Aorta (tissue), 5 donors: ENCODE results near the gene DHX30. TPM values are rescaled to one million over a fixed set of nuclear protein-coding genes. Genes with fewer than 3 reads are reported as not detected.

Experiments
- ATAC-seq: fragments of 200-7000 bp; cut with Tn5 transposase; one replicate; pipeline ENCODE4 v1.9.1; 2022; ENCODE audit warnings: moderate library complexity; ENCODE audit not compliant: low FRiP score
- DNase-seq, 2 donors: peaks; one replicate each; pipeline ENCODE4 v3.0.0-alpha.2; 2020
- H3K27ac ChIP-seq, 2 donors: one replicate each; pipeline ENCODE4 v1.5.1; 2013; ENCODE audit warnings: low read length in 2 of 2, mild to moderate bottlenecking in 2 of 2, moderate library complexity in 2 of 2, control low read depth in 1 of 2, inconsistent platforms in 1 of 2, low read depth in 1 of 2
- H3K27me3 ChIP-seq, 2 donors: one replicate each; pipeline ENCODE4 v1.6.1; 2013; ENCODE audit warnings: control low read depth in 1 of 2, low read length in 1 of 2, mild to moderate bottlenecking in 1 of 2, moderate library complexity in 1 of 2; ENCODE audit not compliant: insufficient read depth in 2 of 2, control insufficient read depth in 1 of 2
- H3K36me3 ChIP-seq, 2 donors: one replicate each; pipeline ENCODE4 v1.6.1; 2013; ENCODE audit warnings: control low read depth in 1 of 2, low read length in 1 of 2, mild to moderate bottlenecking in 1 of 2; ENCODE audit not compliant: insufficient read depth in 2 of 2, control insufficient read depth in 1 of 2
- H3K4me1 ChIP-seq, 2 donors: one replicate each; pipeline ENCODE4 v1.6.1; 2013; ENCODE audit warnings: low read length in 2 of 2, control low read depth in 1 of 2, mild to moderate bottlenecking in 1 of 2, moderate library complexity in 1 of 2; ENCODE audit not compliant: insufficient read depth in 2 of 2, control insufficient read depth in 1 of 2
- H3K4me3 ChIP-seq, 2 donors: one replicate each; pipeline ENCODE4 v1.5.1; 2013; ENCODE audit warnings: low read length in 2 of 2, control low read depth in 1 of 2, mild to moderate bottlenecking in 1 of 2
- H3K9me3 ChIP-seq: one replicate; pipeline ENCODE4 v1.6.1; 2013; ENCODE audit warnings: mild to moderate bottlenecking, low read length; ENCODE audit not compliant: control insufficient read depth
- WGBS, 2 donors: extraction: QIAGEN DNeasy Blood & Tissue Kit; methylation state at CpG; one replicate each; pipeline ENCODE4 v1.1.7; 2013; 5-methylcytosine and 5-hydroxymethylcytosine counted together
- intact Hi-C, 2 donors: fragments of 100-400 bp; cut with DNase I; formaldehyde crosslinking; loops; one replicate each; pipeline versions ENCODE4 v1.14.2 to v1.15.0; 2022
- polyA plus RNA-seq, 2 donors: library from polyadenylated mRNA; stranded (reverse); fragments of 200-250 nt; gene quantifications; one replicate each; pipeline ENCODE4 v1.2.3, GENCODE V29; 2013
- total RNA-seq, 2 donors: library from RNA; stranded (reverse); fragmentation: NEBNext Ultra II Directional; extraction: Animal tissue kit (Norgen Biotek cat#: 25700); gene quantifications; one replicate each; pipeline ENCODE4 v1.2.1, GENCODE V29; 2021
- donor health status: healthy with polysubstance abuse.
- donor health status: Bipolar disorder and iron deficiency.
- donor health status: DM: no; HTN: no; CAD: no.
- donor health status: DM: no; HTN: no; CAD: no.
- donor health status: DM: yes; HTN: yes; CAD: no.

DHX30 gene
- total and polyA plus RNA-seq, 4 donors: 12.8 to 54.2 (median 50.6) TPM

DNA sequence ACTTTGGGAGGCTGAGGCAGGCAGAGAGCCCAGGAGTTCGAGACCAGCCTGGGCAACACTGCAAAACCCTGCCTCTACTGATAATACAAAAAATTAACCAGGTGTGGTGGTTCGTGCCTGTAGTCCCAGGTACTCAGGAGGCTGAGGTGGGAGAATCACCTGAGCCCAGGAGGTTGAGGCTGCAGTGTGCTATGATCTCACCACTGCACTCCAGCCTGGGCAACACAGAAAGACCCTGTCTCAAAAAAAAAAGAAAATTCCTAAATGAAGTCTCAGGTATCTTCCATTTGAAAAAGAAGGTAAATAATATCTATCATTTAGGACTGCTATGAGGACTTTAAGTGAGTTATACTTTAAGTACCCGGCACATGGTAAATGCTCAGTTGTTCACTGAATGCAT, 24.2 kb upstream of the DHX30 start:
- Histone ChIP-seq H3K36me3 (no peaks in the 10 kb centered on the region), H3K9me3 (no peaks in the 10 kb centered on the region), H3K27ac (no peak overlapping the region), H3K4me3 (no peak overlapping the region), H3K27me3 (no peaks in the 10 kb centered on the region), H3K4me1 (no peaks in the 10 kb centered on the region)
- no peak for DNase-seq
- intact Hi-C loops: no loop called here
- WGBS, 2 donors: 91 to 96% methylated on average over 3 of the region's 3 CpGs
- ATAC-seq: no peak

- peak overlapping the region; percentile 83 for H3K4me3 ChIP-seq
- peak overlapping the region; percentile 79 to 85 for H3K27ac ChIP-seq
- intact Hi-C loops: loop anchor here in 1 of 2 donors (10.0 kb wide), 1 partner anchor 66 kb away; no protein-coding TSS in a partner anchor
- no peaks in the 10 kb centered on the region for H3K36me3 ChIP-seq
- WGBS, 2 donors: 1% methylated on average over 41 to 54 of the region's 54 CpGs
- DNase-seq: peak; percentile 81 to 89
- H3K9me3 ChIP-seq: no peaks in the 10 kb centered on the region
- H3K4me1 ChIP-seq: no peaks in the 10 kb centered on the region
- no peaks in the 10 kb centered on the region for H3K27me3 ChIP-seq
- peak; percentile 78 for ATAC-seq
These were observed 21.9 kb upstream of the DHX30 start for GRCh38 chr3:47780741-47781684.

GRCh38 chr3:47781685-47782445, 21.1 kb upstream of the DHX30 start, which contains the start of gene SMARCC1:
Gene SMARCC1 (minus strand): TSS chr3:47781893. CDS start chr3:47781797, 96 bp downstream.
- no peaks in the 10 kb centered on the region for H3K27me3 ChIP-seq
- ATAC-seq (peak; percentile 99), DNase-seq (peak; percentile 99 to 100)
- H3K27ac ChIP-seq: peak within 1 kb of the TSS; percentile 85 to 98
- H3K36me3 ChIP-seq: no peaks in the 10 kb centered on the region
- peak within 1 kb of the TSS; percentile 83 for H3K4me3 ChIP-seq
- H3K4me1 ChIP-seq: no peaks in the 10 kb centered on the region
- intact Hi-C loops: loop anchor here in 1 of 2 donors (10.0 kb wide), 1 partner anchor 67 kb away; no protein-coding TSS in a partner anchor
- 1% methylated on average over 77 to 79 of the region's 79 CpGs for WGBS, 2 donors
- no peaks in the 10 kb centered on the region for H3K9me3 ChIP-seq

GRCh38 chr3:47782446-47783308, 20.3 kb upstream of the DHX30 start:
- Histone ChIP-seq H3K36me3 (no peaks in the 10 kb centered on the region), H3K4me3 (peak overlapping the region; percentile 49 to 67), H3K27me3 (no peaks in the 10 kb centered on the region), H3K27ac (peak overlapping the region; percentile 36 to 98), H3K4me1 (no peaks in the 10 kb centered on the region), H3K9me3 (no peaks in the 10 kb centered on the region)
- WGBS, 2 donors: 68 to 69% methylated on average over 23 of the region's 23 CpGs
- ATAC-seq (no peak), DNase-seq (peak in 1 of 2 donors; percentile 30)
- intact Hi-C loops: loop anchor here in 1 of 2 donors (10.0 kb wide), 1 partner anchor 68 kb away; no protein-coding TSS in a partner anchor

- Histone ChIP-seq H3K27me3 (no peaks in the 10 kb centered on the region), H3K27ac (no peak overlapping the region), H3K4me1 (no peaks in the 10 kb centered on the region), H3K36me3 (no peaks in the 10 kb centered on the region), H3K9me3 (no peaks in the 10 kb centered on the region), H3K4me3 (no peak overlapping the region)
- ATAC-seq (no peak), DNase-seq (no peak)
- intact Hi-C loops: loop anchor here in 1 of 2 donors (10.0 kb wide), 1 partner anchor 69 kb away; no protein-coding TSS in a partner anchor
These were observed 19.3 kb upstream of the DHX30 start for GRCh38 chr3:47783673-47784072.

- DNase-seq: peak in 1 of 2 donors; percentile 39
- no peak for ATAC-seq
- H3K27me3 ChIP-seq: no peaks in the 10 kb centered on the region
- H3K27ac ChIP-seq: no peak overlapping the region
- 88% methylated on average over 16 of the region's 16 CpGs for WGBS, 2 donors
- no peaks in the 10 kb centered on the region for H3K4me1 ChIP-seq
- H3K4me3 ChIP-seq: no peak overlapping the region
- no peaks in the 10 kb centered on the region for H3K9me3 ChIP-seq
- intact Hi-C loops: no loop called here
- H3K36me3 ChIP-seq: no peaks in the 10 kb centered on the region
These were observed 11.6 kb upstream of the DHX30 start for GRCh38 chr3:47791193-47791855.

GRCh38 chr3:47792699-47793098, 10.2 kb upstream of the DHX30 start:
- DNase-seq (no peak), ATAC-seq (no peak)
- no peak overlapping the region for H3K27ac ChIP-seq
- H3K4me1 ChIP-seq: no peaks in the 10 kb centered on the region
- intact Hi-C loops: no loop called here
- WGBS, 2 donors: 95 to 98% methylated on average over 2 of the region's 2 CpGs
- H3K27me3 ChIP-seq: no peaks in the 10 kb centered on the region
- H3K4me3 ChIP-seq: no peak overlapping the region
- H3K9me3 ChIP-seq: no peaks in the 10 kb centered on the region
- H3K36me3 ChIP-seq: no peaks in the 10 kb centered on the region
